HG02840 (cell line): ENCODE data around the gene PDS5A.
"Not testable (repeated sequence)": the region's sequence is repeated elsewhere in the genome, so short reads cannot be mapped to it uniquely, and the experiment has no call there.

ENCODE experiments used
- ATAC-seq: cut with Tn5 transposase; IDR thresholded peaks from one replicate; pipeline ENCODE4 v1.9.1; 2021; ENCODE audit warnings: mild to moderate bottlenecking, moderate library complexity, moderate number of reproducible peaks; ENCODE audit not compliant: unreplicated experiment, low FRiP score

Gene PDS5A, protein sequence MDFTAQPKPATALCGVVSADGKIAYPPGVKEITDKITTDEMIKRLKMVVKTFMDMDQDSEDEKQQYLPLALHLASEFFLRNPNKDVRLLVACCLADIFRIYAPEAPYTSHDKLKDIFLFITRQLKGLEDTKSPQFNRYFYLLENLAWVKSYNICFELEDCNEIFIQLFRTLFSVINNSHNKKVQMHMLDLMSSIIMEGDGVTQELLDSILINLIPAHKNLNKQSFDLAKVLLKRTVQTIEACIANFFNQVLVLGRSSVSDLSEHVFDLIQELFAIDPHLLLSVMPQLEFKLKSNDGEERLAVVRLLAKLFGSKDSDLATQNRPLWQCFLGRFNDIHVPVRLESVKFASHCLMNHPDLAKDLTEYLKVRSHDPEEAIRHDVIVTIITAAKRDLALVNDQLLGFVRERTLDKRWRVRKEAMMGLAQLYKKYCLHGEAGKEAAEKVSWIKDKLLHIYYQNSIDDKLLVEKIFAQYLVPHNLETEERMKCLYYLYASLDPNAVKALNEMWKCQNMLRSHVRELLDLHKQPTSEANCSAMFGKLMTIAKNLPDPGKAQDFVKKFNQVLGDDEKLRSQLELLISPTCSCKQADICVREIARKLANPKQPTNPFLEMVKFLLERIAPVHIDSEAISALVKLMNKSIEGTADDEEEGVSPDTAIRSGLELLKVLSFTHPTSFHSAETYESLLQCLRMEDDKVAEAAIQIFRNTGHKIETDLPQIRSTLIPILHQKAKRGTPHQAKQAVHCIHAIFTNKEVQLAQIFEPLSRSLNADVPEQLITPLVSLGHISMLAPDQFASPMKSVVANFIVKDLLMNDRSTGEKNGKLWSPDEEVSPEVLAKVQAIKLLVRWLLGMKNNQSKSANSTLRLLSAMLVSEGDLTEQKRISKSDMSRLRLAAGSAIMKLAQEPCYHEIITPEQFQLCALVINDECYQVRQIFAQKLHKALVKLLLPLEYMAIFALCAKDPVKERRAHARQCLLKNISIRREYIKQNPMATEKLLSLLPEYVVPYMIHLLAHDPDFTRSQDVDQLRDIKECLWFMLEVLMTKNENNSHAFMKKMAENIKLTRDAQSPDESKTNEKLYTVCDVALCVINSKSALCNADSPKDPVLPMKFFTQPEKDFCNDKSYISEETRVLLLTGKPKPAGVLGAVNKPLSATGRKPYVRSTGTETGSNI (N-terminal part only)

GRCh38 chr4:39977489-39978377, at the start of gene PDS5A:
PDS5A (minus strand) TSS chr4:39977911; CDS start chr4:39976577, 1,334 bp downstream.
- peak; percentile 67 for ATAC-seq

- not testable (repeated sequence) for ATAC-seq
Measured at GRCh38 chr4:40024049-40024448, 46.3 kb upstream of the PDS5A start.

DNA sequence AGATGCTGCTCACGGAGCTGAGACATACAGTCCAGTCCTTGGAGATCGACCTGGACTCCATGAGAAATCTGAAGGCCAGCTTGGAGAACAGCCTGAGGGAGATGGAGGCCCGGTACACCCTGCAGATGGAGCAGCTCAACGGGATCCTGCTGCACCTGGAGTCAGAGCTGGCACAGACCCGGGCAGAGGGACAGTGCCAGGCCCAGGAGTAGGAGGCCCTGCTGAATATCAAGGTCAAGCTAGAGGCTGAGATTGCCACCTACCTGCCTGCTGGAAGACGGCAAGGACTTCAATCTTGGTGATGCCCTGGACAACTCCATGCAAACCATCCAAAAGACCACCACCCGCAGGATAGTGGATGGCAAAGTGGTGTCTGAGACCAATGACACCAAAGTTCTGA, 43.4 kb upstream of the PDS5A start:
- ATAC-seq = not testable (repeated sequence)

DNA sequence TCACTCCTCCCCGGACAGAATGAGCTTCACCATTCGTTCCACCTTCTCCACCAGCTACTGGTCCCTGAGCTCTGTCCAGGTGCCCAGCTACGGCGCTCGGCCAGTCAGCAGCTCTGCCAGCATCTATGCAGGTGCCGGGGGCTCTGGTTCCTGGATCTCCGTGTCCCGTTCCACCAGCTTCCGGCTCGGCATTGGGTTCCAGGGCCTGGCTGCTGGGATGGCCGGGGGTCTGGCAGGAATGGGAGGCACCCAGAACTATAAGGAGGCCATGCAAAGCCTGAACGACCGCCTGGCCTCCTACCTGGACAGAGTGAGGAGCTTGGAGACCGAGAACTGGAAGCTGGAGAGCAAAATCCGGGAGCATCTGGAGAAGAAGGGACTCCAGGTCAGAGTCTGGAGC, 42.5 kb upstream of the PDS5A start:
- no peak for ATAC-seq

DNA sequence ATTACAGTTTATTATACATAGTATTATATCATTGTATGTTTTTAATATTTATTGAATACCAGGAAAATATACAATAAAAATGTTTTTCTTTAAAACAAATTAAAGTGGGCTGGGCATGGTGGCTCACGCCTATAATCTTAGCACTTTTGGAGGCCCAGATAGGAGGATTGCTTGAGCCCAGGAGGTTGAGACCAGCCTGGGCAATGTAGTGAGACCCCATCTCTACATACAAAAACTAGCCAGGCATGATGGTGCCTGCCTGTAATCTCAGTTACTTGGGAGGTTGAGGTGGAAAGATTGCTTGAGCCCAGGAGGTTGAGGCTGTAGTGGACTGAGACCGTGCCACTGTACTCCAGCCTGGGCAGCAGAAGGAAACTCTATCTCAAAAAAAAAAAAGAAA, 38.3 kb upstream of the PDS5A start:
- ATAC-seq = no peak

DNA sequence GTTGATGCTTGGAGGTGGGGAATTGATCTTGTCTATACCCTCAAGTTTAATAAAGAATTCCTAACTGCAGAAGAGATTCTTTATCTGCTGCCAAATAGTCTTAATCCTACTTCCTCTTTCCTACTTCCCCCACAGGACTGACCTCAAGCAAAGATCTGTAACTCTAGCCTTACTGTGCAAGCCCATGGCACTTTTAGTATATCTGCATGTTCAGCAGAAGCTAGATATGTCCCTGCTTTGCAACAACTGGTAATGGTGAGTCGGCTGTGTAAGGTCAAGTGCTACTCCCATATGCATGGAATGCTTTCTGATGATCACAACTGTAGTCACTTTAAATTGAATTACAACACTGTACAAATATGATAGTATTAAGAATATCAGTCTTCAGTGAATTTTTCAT, 26.3 kb upstream of the PDS5A start:
- no peak for ATAC-seq

GRCh38 chr4:40000711-40001110, 23.0 kb upstream of the PDS5A start:
- no peak for ATAC-seq

DNA sequence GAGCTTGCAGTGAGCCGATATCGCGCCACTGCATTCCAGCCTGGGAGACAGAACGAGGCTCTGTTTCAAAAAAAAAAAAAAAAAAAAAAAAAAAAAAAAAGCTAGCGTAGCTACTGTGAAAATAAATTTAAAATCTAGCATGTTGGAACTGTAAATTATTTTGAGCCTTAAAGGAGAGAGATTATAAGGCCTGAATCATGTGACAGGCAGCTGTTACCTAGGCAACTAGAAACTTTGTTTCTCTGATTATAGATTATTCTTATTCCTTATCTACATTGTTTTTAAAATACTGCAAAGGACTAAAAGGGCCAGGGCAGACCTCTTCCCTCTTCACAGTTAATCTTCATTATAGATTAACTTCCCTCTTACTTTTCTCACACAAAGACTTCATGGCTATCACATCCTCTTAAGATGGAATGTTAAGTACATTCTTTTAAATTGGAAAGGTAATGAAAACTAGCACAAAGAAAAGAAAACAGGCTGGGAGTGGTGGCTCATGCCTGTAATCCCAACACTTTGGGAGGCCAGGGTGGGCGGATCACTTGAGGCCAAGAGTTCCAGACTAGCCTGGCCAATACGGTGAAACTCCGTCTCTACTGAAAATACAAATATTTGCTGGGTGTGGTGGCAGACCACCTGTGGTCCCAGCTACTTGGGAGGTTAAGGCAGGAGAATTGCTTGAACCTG, 21.1 kb upstream of the PDS5A start:
- ATAC-seq = no peak

GRCh38 chr4:39996811-39997210, 19.1 kb upstream of the PDS5A start:
- ATAC-seq = no peak

- ATAC-seq = no peak
Measured at GRCh38 chr4:39994406-39994805, 16.7 kb upstream of the PDS5A start.

DNA sequence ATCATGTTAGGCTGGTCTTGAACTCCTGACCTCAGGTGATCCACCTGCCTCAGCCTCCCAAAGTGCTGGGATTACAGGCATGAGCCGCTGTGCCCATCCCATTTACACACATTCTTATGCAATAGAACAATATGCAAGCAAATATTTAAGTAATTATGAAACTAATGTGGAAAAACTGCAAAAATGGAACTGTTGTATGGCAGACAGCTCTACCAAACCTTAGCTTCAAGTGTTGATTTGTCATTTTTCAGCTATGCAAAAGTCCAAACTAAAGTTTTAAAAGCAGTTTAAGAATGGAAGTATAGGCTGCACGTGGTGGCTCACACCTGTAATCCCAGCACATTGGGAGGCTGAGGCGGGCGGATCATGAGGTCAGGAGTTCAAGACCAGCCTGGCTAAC, 11.7 kb upstream of the PDS5A start:
- not testable (repeated sequence) for ATAC-seq

DNA sequence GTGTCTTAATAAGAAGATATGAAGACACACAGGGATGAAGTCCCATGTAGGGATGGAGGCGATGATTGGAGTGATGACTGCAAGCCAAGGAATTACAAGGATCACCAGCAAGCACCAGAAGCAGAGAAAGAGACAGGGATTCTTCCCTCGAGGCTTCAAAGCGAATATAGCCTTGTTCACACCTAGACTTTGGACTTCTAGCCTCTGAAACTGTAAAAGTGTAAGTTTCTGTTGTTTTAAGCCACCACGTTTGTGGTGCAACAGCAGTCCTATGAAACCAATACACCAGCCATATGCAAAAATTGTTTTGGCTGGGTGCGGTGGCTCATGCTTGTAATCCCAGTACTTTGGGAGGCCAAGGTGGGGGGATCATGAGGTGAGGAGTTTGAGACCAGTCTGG, 9.8 kb upstream of the PDS5A start:
- no peak for ATAC-seq

GRCh38 chr4:39978904-39979303, 1.2 kb upstream of the PDS5A start:
- no peak for ATAC-seq

DNA sequence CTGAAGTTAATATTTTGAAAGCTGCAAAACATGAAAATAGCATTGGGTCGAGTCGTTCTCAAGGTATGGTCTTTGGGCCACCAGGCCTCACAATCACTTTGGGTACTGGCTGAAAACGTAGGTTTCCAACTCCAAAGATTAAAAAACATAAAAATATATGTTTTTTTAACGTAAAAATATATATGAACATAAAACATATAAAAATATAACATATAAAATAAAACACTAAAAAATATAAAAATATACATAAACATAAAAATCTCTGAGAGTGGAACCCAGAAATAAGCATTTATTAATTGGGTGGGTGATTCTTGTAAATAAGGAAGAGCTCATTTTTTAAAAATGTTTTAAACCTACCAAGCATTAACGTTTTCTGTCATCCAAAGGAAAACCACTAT, 666 bp upstream of the PDS5A start:
- no peak for ATAC-seq

DNA sequence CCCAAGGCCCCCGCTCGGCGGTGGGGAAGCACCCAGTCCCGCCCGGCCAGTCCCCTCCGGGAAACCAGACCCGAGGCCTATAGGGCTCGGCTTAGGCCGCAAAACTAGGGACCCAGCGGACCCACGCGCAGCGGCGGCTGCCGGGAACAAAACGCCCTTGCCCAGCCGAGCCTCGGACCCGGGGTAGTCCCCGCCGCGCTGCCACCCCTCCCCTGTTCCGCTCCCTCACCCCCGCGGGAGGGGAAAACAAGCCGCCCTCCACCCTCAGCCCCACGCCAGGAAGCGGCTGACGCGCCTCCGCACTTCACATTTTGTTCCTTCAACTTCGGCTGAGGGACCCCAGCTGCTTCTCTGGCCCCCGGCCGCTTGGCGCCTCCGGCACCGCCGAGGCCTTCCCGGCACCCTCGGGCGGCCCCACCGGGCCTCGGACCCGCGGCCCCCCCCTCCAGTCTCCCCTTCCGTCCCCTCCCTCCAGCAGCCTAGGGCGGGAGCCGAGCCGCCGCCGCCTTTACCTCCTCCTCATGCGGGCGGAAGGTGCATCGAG, 694 bp downstream of the PDS5A start:
- ATAC-seq = peak; percentile 24

DNA sequence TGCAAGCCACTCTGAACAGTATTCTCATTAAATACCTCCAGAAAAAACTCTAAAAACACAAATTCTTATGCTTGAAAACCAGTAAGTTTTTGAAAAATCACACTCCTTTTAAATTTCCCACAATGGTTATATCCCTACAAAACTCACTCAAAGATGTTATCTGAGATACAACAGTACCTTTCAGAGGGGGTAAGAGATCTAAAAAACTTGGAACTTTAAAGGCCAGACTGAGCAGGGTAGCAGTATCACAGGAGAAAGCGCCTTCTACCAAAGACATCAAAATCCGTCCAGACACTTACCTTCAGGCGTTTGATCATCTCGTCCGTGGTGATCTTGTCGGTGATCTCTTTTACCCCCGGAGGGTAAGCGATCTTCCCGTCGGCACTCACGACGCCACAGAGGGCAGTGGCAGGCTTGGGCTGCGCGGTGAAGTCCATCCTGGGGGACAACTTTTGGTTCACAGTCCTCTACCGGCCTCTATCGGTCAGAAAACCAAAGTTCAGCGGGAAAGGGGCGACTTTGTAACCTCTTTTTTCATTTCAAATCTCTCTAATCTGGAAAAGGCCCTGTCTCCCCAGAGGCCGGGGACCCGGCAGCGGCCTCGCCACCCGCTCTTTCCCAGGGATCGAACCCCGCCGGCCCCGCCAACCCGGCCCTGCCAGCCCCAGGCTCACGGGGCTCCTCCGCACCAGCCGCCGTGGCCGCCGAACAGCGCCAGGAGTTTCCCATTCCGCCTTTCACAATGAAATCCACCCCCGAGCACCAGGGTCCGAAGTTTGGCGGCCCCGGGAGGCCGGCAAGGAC, 1.4 kb downstream of the PDS5A start:
- ATAC-seq = peak; percentile 39

- no peak for ATAC-seq
Measured at GRCh38 chr4:39975488-39976089, 2.1 kb downstream of the PDS5A start.

DNA sequence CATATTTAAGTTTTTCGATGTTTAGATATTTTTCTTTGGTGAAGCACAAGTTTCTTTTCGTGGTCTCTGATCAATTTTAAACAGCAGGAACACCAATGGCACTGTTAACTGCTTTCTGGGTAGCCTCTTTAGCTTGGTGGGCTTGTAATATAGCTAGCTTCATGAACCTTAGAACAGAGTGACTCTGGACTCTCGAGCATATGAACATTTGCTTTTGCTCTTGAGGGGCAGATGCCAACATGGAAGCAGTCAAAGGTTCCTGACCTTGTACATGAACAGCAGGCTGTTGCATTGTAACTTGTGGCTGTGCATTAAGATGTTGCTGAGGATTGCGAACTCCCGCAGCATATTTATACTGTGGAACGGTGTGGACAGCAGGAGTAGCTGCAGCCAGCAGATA, 4.7 kb downstream of the PDS5A start:
- not testable (repeated sequence) for ATAC-seq
